NCI-H510A (cell line): ENCODE data around the gene C10orf67.
"Not testable (repeated sequence)": the region's sequence is repeated elsewhere in the genome, so short reads cannot be mapped to it uniquely, and the experiment has no call there.

Experiments
- DNase-seq: peaks from one replicate; lab custom pipeline; 2025; lab: John Stamatoyannopoulos, UW

Gene C10orf67

GRCh38 chr10:23362069-23362830 is 17.7 kb upstream of the C10orf67 start:
- no peak for DNase-seq

GRCh38 chr10:23361665-23362064 is 17.1 kb upstream of the C10orf67 start:
- no peak for DNase-seq

- DNase-seq: no peak
Observed at GRCh38 chr10:23359692-23360380, 15.2 kb upstream of the C10orf67 start.

- no peak for DNase-seq
Observed at GRCh38 chr10:23358357-23358756, 13.8 kb upstream of the C10orf67 start.

GRCh38 chr10:23354630-23355279 is 10.2 kb upstream of the C10orf67 start:
- DNase-seq: no peak

- DNase-seq: no peak
Observed at GRCh38 chr10:23351926-23352519, 7.4 kb upstream of the C10orf67 start.

- not testable (repeated sequence) for DNase-seq
Observed at GRCh38 chr10:23350706-23351105, 6.1 kb upstream of the C10orf67 start.

- DNase-seq: no peak
Observed at GRCh38 chr10:23345861-23346260, 1.3 kb upstream of the C10orf67 start.

GRCh38 chr10:23343591-23344240 is 881 bp downstream of the C10orf67 start:
- peak; percentile 23 for DNase-seq

GRCh38 chr10:23342213-23342884 is 2.2 kb downstream of the C10orf67 start:
- no peak for DNase-seq

- DNase-seq: no peak
Observed at GRCh38 chr10:23341004-23341403, 3.6 kb downstream of the C10orf67 start.

GRCh38 chr10:23340354-23340753 is 4.2 kb downstream of the C10orf67 start:
- no peak for DNase-seq

- no peak for DNase-seq
Observed at GRCh38 chr10:23338886-23339285, 5.7 kb downstream of the C10orf67 start.

- no peak for DNase-seq
Observed at GRCh38 chr10:23338155-23338828, 6.3 kb downstream of the C10orf67 start.

- no peak for DNase-seq
Observed at GRCh38 chr10:23337616-23338015, 7.0 kb downstream of the C10orf67 start.

GRCh38 chr10:23331567-23332301 is 12.9 kb downstream of the C10orf67 start:
- DNase-seq: no peak

GRCh38 chr10:23330948-23331347 is 13.6 kb downstream of the C10orf67 start:
- no peak for DNase-seq

GRCh38 chr10:23326544-23327307 is 17.9 kb downstream of the C10orf67 start:
- DNase-seq: no peak

- no peak for DNase-seq
Observed at GRCh38 chr10:23325132-23325531, 19.5 kb downstream of the C10orf67 start.
